WI38 (cell line): ENCODE measurements around the gene ERP29.

Experiments used
- H3K4me3 ChIP-seq: 2 replicates; pipeline ENCODE4 v1.5.1; 2011; ENCODE audit warnings: low read depth, mild to moderate bottlenecking, control low read depth, low read length
- CTCF ChIP-seq: IDR thresholded peaks from 2 replicates; pipeline ENCODE4 v1.5.1; 2012; ENCODE audit warnings: low read depth, mild to moderate bottlenecking, control low read depth, low read length

ERP29 gene

GRCh38 chr12:112015938-112016337, 2.7 kb downstream of the ERP29 start:
- no peak overlapping the region for H3K4me3 ChIP-seq
- no peak for TF ChIP-seq CTCF

DNA sequence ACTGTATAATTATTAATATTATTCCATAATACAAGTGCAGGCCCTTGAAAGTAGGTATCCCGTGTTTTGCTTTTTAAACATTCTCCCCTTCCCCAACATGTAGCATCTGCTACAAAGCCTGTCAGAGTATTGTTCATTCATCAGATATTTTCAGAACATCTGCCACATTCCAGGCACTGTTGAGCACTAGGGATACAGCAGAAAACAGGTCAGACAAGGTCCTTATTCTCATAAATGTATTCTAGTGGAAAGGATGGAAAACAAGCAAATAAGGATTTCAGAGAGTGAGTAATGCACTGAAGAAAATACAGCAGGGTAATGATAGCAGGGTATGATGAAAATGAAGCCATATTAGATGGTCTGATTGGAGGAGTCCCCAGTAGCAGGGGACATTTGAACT, 3.8 kb downstream of the ERP29 start:
- H3K4me3 ChIP-seq, result no peak overlapping the region
- no peak for TF ChIP-seq CTCF

GRCh38 chr12:112018571-112019237, 5.5 kb downstream of the ERP29 start:
- H3K4me3 ChIP-seq, result no peak overlapping the region
- no peak for TF ChIP-seq CTCF

DNA sequence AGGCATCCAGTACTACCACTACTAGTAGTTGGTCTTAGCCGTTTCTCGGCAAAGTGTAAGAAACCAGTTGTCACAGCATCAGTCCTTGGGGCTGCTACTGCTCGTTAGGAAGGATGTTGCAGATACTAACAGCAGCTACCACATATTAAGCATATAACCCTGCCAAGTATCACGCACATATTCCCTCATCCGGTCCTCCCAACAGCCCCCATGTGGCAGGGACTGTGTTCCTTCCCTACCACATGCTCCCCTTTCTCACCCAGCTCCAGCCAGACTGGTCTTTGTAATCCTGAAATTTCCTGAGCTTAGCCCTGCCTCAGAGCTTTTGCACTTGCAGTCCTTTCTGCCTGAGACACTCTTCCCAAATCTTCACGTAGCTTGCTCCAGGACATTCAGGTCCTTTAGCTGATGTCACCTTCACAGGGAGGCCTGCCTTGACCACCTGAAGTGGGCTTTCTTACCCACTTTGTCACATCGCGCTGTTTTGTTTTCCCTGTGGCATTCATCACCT, 7.8 kb downstream of the ERP29 start:
- H3K4me3 ChIP-seq, result no peak overlapping the region
- TF ChIP-seq CTCF, result no peak

GRCh38 chr12:112022241-112023016, 9.2 kb downstream of the ERP29 start:
- no peak for TF ChIP-seq CTCF
- H3K4me3 ChIP-seq, result no peak overlapping the region

DNA sequence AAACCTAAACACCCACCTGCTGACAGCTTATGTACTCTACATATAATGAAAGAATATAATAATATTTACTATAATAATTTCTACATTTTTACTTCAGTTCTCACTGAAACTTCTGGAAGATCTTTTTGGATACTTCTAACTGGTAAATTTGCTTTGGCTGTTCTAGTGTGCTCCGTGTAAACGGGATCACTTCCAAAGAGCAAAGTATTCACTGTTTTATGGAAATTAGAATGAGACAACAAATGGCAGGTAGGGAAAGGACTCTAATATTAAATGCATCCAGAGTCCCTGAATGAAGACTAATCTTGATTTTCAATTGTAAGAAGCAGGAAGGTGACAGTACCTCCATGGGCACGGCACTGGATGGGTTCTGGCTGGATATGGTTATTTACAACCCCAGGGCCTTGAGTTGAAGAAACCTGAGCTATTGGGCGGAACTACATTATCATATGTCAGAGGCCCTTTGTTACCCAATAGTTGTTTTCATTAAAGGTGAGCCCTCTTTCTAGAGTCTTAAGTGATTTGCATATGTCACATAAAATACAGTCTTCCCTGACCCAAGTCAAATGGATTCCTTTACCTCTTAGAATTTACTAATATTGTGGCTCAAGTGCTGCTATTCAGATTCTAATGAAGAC, 10.7 kb downstream of the ERP29 start:
- no peak for TF ChIP-seq CTCF
- no peak overlapping the region for H3K4me3 ChIP-seq
